Measurements from ENCODE around the gene FAM209B.

DNA sequence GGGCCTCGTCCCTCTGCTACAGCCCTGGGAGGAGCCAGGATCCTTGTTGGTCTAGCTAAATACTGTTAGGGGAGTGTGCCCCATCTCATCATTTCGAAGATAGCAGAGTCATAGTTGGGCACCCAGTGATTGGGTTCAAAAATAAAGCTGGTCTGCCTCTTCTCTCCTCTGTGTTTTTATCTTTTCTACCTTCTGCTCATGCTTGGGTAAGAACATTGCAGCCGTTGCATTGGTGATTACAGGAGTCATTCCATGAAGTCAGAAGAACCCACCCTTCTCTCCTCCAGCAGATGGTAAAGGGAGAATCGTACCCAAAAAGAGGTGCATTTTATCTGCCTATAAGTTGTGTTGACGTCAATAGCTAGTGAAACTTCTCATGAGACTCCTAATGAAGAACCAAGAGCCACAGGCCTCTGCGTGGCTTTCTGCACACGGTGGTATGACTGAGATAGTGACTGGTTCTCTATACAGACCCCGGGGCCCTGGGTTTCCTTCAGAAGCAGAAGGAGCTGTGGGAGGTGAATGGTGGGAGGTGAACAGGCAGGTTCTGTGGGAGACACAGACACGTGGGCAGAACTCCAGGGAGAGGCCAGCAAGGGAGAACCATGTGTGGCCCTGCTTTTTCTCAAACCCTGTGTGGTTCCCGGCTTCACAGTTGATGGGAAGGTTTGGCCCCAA is 14.2 kb upstream of the FAM209B start:
- TF ChIP-seq CREM (IDR thresholded peaks at IDR 0.05; ENCODE audit: low read depth) = no peak
- no peak for TF ChIP-seq ZC3H4 (CRISPR knock-in tag; IDR thresholded peaks at IDR 0.05; ENCODE audit: borderline replicate concordance)
- no peak for TF ChIP-seq POLR2A (conservative IDR thresholded peaks at IDR 0.05)
- TF ChIP-seq DNMT1 (IDR thresholded peaks at IDR 0.05) = no peak
- no peak for TF ChIP-seq SRF (CRISPR knock-in tag; IDR thresholded peaks at IDR 0.05)
- no peak for TF ChIP-seq POLR2H (tag; IDR thresholded peaks at IDR 0.05; ENCODE audit: low read depth)
- TF ChIP-seq CHCHD3 (CRISPR knock-in tag; IDR thresholded peaks at IDR 0.05) = no peak
- TF ChIP-seq, protein P1, sequence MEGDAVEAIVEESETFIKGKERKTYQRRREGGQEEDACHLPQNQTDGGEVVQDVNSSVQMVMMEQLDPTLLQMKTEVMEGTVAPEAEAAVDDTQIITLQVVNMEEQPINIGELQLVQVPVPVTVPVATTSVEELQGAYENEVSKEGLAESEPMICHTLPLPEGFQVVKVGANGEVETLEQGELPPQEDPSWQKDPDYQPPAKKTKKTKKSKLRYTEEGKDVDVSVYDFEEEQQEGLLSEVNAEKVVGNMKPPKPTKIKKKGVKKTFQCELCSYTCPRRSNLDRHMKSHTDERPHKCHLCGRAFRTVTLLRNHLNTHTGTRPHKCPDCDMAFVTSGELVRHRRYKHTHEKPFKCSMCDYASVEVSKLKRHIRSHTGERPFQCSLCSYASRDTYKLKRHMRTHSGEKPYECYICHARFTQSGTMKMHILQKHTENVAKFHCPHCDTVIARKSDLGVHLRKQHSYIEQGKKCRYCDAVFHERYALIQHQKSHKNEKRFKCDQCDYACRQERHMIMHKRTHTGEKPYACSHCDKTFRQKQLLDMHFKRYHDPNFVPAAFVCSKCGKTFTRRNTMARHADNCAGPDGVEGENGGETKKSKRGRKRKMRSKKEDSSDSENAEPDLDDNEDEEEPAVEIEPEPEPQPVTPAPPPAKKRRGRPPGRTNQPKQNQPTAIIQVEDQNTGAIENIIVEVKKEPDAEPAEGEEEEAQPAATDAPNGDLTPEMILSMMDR (IDR thresholded peaks at IDR 0.05 in 2 of 3, conservative IDR thresholded peaks at IDR 0.05 in 1 of 3; ENCODE audit: insufficient read depth in 2 of 3, low read depth in 1 of 3, low read length in 3 of 3) = no peak

All from K562 (cell line).